HG02678 (cell line): Measurements from ENCODE around the gene DIP2B.
"Not testable (repeated sequence)": the region's sequence is repeated elsewhere in the genome, so short reads cannot be mapped to it uniquely, and the experiment has no call there.

Source experiments
- ATAC-seq: cut with Tn5 transposase; IDR thresholded peaks from one replicate; pipeline ENCODE4 v1.9.1; 2021; ENCODE audit warnings: mild to moderate bottlenecking, moderate library complexity; ENCODE audit not compliant: unreplicated experiment

Gene DIP2B

GRCh38 chr12:50520416-50521207 is 15.8 kb downstream of the DIP2B start:
- ATAC-seq, result no peak

GRCh38 chr12:50521781-50522180 is 17.0 kb downstream of the DIP2B start:
- not testable (repeated sequence) for ATAC-seq

- no peak for ATAC-seq
Measured at GRCh38 chr12:50523772-50524171, 19.0 kb downstream of the DIP2B start.

- no peak for ATAC-seq
Measured at GRCh38 chr12:50524621-50525020, 19.8 kb downstream of the DIP2B start.

- no peak for ATAC-seq
Measured at GRCh38 chr12:50525422-50525821, 20.6 kb downstream of the DIP2B start.

- ATAC-seq, result no peak
Measured at GRCh38 chr12:50527359-50527726, 22.6 kb downstream of the DIP2B start.

- ATAC-seq, result no peak
Measured at GRCh38 chr12:50528800-50529199, 24.0 kb downstream of the DIP2B start.

- no peak for ATAC-seq
Measured at GRCh38 chr12:50529345-50529744, 24.6 kb downstream of the DIP2B start.

- no peak for ATAC-seq
Measured at GRCh38 chr12:50530532-50530931, 25.7 kb downstream of the DIP2B start.

- ATAC-seq, result no peak
Measured at GRCh38 chr12:50533203-50533584, 28.4 kb downstream of the DIP2B start.

- no peak for ATAC-seq
Measured at GRCh38 chr12:50533971-50534370, 29.2 kb downstream of the DIP2B start.

- ATAC-seq, result no peak
Measured at GRCh38 chr12:50536831-50537537, 32.2 kb downstream of the DIP2B start.

GRCh38 chr12:50537538-50537919 is 32.7 kb downstream of the DIP2B start:
- ATAC-seq, result no peak

GRCh38 chr12:50538182-50538581 is 33.4 kb downstream of the DIP2B start:
- no peak for ATAC-seq

- ATAC-seq, result no peak
Measured at GRCh38 chr12:50541139-50541538, 36.4 kb downstream of the DIP2B start.

GRCh38 chr12:50542448-50542847 is 37.7 kb downstream of the DIP2B start:
- no peak for ATAC-seq

- not testable (repeated sequence) for ATAC-seq
Measured at GRCh38 chr12:50543188-50543587, 38.4 kb downstream of the DIP2B start.

- ATAC-seq, result no peak
Measured at GRCh38 chr12:50545213-50545612, 40.4 kb downstream of the DIP2B start.

- ATAC-seq, result no peak
Measured at GRCh38 chr12:50545786-50546185, 41.0 kb downstream of the DIP2B start.

- no peak for ATAC-seq
Measured at GRCh38 chr12:50546441-50547318, 41.9 kb downstream of the DIP2B start.

GRCh38 chr12:50547742-50548141 is 43.0 kb downstream of the DIP2B start:
- ATAC-seq, result no peak
